Lung (tissue), 12 donors: Measurements from ENCODE around the gene HAT1. TPM values are rescaled to one million over a fixed set of nuclear protein-coding genes. Genes with fewer than 3 reads are reported as not detected.

Experiments used
- ATAC-seq: fragments of 200-7000 bp; cut with Tn5 transposase; one replicate; pipeline ENCODE4 v1.9.1; 2020; ENCODE audit warnings: moderate number of reproducible peaks; ENCODE audit not compliant: insufficient read depth, low FRiP score
- DNase-seq, 3 donors: peaks; one replicate each; pipeline ENCODE4 v3.0.0-alpha.2; 2013 to 2017
- H3K27ac ChIP-seq, 2 donors: one replicate each; pipeline ENCODE4 v1.5.1; 2013; ENCODE audit warnings: mild to moderate bottlenecking in 2 of 2, moderate library complexity in 2 of 2, control low read depth in 1 of 2, inconsistent platforms in 1 of 2, low read depth in 1 of 2, low read length in 1 of 2
- H3K27me3 ChIP-seq, 3 donors: one replicate each; pipeline ENCODE4 v1.5.1; 2013; ENCODE audit warnings: low read length in 2 of 3; ENCODE audit not compliant: control insufficient read depth in 3 of 3, insufficient read depth in 3 of 3
- H3K36me3 ChIP-seq, 4 donors: one replicate each; pipeline ENCODE4 v1.5.1; 2013; ENCODE audit warnings: low read length in 4 of 4, mild to moderate bottlenecking in 1 of 4, moderate library complexity in 1 of 4; ENCODE audit not compliant: control insufficient read depth in 4 of 4, insufficient read depth in 4 of 4
- H3K4me1 ChIP-seq, 5 donors: one replicate each; pipeline ENCODE4 v1.5.1; 2013; ENCODE audit warnings: low read length in 5 of 5, mild to moderate bottlenecking in 2 of 5, moderate library complexity in 1 of 5; ENCODE audit not compliant: control insufficient read depth in 5 of 5, insufficient read depth in 5 of 5
- H3K4me3 ChIP-seq: one replicate; pipeline ENCODE4 v1.5.1; 2013; ENCODE audit warnings: mild to moderate bottlenecking, control low read depth, moderate library complexity
- H3K9ac ChIP-seq, 2 donors: one replicate each; pipeline ENCODE4 v1.5.1; 2013; ENCODE audit warnings: low read length in 2 of 2, control low read depth in 1 of 2; ENCODE audit not compliant: insufficient read depth in 1 of 2
- H3K9me3 ChIP-seq, 4 donors: one replicate each; pipeline ENCODE4 v1.5.1; 2013; ENCODE audit warnings: low read length in 3 of 4, mild to moderate bottlenecking in 1 of 4, moderate library complexity in 1 of 4; ENCODE audit not compliant: control insufficient read depth in 4 of 4, insufficient read depth in 3 of 4
- WGBS, 2 donors: extraction: QIAGEN DNeasy Blood & Tissue Kit; methylation state at CpG; one replicate each; pipeline ENCODE4 v1.1.7; 2013; 5-methylcytosine and 5-hydroxymethylcytosine counted together
- polyA plus RNA-seq, 2 donors: library from polyadenylated mRNA; stranded (reverse); fragments of 200-250 nt; gene quantifications; one replicate each; pipeline ENCODE4 v1.2.1, GENCODE V29; 2013
- total RNA-seq, 2 donors: library from RNA; depleted of rRNA in 1 of 2; stranded (reverse); fragments of >200 nt in 1 of 2; gene quantifications; one replicate each; pipeline ENCODE4 v1.2.1, GENCODE V29; 2014 to 2021
- TF ChIP-seq, protein P1 (sequence below): IDR thresholded peaks from 2 replicates; pipeline ENCODE4 v1.5.1; 2012; ENCODE audit warnings: mild to moderate bottlenecking; ENCODE audit errors: control extremely low read depth, extremely low read depth
- donor health status: control.
- donor health status: control.
- donor health status: Bipolar disorder and iron deficiency.
- donor health status: healthy.
- donor health status: DM: yes; HTN: yes; CAD: no.

Gene HAT1
- total and polyA plus RNA-seq, 4 donors, result 16.1 to 48.4 (median 34.7) TPM

DNA sequence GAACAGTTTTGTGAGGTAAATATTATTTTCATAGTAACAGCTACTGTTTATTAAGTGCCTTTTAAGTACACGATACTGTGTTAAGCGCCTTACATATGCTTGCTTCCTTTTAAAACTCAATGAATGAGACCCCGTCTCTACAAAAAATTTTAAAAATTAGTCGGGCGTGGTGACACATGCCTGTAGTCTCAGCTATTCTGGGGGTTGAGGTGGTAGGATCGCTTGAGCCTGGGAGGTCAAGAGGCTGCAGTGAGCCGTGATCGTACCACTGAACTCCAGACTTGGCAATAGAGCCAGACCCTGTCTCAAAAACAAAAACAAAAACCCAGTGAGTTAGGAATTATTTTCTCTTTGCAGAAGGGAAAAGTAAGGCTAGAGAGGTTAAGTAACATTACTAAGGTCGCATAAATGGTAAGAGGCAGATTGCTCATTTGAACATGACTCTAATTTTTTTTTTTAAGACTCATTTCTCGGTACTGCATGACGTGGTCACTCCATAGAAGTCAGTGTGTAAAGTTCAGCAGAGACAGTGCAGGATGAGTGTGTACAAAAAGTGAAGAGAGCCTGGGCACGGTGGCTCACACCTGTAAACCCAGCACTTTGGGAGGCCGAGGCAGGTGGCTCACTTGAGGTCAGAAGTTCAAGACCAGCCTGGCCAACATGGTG is 78.6 kb downstream of the HAT1 start:
- Histone ChIP-seq H3K4me1 (peaks cover 0 to 15% (median 3%) of the 10 kb centered on the region in 5 donors), H3K27ac (no peak overlapping the region), H3K4me3 (no peak overlapping the region), H3K36me3 (no peaks in the 10 kb centered on the region), H3K27me3 (peaks cover 0 to 12% (median 4%) of the 10 kb centered on the region in 3 donors), H3K9ac (no peak overlapping the region), H3K9me3 (no peaks in the 10 kb centered on the region)
- 80 to 86% methylated on average over 13 of the region's 13 CpGs for WGBS, 2 donors
- DNase-seq (no peak), ATAC-seq (no peak)
- TF ChIP-seq, protein P1, sequence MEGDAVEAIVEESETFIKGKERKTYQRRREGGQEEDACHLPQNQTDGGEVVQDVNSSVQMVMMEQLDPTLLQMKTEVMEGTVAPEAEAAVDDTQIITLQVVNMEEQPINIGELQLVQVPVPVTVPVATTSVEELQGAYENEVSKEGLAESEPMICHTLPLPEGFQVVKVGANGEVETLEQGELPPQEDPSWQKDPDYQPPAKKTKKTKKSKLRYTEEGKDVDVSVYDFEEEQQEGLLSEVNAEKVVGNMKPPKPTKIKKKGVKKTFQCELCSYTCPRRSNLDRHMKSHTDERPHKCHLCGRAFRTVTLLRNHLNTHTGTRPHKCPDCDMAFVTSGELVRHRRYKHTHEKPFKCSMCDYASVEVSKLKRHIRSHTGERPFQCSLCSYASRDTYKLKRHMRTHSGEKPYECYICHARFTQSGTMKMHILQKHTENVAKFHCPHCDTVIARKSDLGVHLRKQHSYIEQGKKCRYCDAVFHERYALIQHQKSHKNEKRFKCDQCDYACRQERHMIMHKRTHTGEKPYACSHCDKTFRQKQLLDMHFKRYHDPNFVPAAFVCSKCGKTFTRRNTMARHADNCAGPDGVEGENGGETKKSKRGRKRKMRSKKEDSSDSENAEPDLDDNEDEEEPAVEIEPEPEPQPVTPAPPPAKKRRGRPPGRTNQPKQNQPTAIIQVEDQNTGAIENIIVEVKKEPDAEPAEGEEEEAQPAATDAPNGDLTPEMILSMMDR, result no peak

DNA sequence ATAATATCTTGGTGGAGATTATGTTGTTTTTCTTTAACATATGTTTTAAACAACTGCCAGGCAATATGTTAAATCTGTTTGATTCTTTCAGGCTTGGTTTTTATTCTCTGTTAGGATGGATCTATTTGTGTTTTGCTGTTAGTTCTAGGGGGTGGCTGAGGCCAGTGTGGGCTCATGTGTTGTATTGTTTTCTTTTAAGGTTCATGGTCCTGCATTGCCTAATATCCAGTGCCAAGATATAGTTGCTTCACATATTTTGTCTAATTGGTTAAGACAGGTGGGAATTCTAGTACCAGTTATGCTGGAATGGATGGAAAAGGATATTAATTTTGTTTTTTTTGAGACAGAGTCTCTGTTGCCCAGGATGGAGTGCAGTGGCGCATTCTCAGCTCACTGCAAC is 85.1 kb downstream of the HAT1 start:
- peaks cover 0 to 1% (median 0%) of the 10 kb centered on the region in 5 donors for H3K4me1 ChIP-seq
- ATAC-seq (no peak), DNase-seq (no peak)
- H3K4me3 ChIP-seq, result no peak overlapping the region
- WGBS, 2 donors, result 94 to 100% methylated on average over 1 of the region's 1 CpG
- H3K27ac ChIP-seq, result no peak overlapping the region
- no peaks in the 10 kb centered on the region for H3K36me3 ChIP-seq
- H3K9me3 ChIP-seq, result no peaks in the 10 kb centered on the region
- no peaks in the 10 kb centered on the region for H3K27me3 ChIP-seq
- TF ChIP-seq, protein P1, result no peak
- H3K9ac ChIP-seq, result no peak overlapping the region

DNA sequence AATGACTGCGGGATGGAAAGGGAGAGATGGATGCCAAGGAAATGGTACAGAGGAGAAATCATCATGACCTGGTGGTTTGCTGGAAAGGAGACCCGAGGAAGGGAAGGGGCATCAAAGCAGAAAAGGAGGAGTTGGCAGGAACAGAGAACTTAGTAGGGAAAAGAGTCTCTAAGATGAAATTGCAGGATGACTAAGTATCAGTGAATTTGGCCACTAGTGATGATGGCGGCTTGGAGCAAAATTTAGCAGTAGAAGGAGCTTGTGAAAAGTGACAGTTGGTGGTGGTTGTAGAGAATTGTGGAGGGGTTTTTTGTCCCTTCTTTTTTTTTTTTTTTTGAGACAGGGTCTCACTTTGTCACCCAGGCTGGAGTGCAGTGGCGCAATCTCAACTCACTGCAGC is 87.6 kb downstream of the HAT1 start:
- TF ChIP-seq, protein P1, result no peak
- no peak for ATAC-seq
- H3K36me3 ChIP-seq, result no peaks in the 10 kb centered on the region
- no peak overlapping the region for H3K9ac ChIP-seq
- no peak overlapping the region for H3K4me3 ChIP-seq
- no peaks in the 10 kb centered on the region for H3K27me3 ChIP-seq
- H3K27ac ChIP-seq, result no peak overlapping the region
- no peak for DNase-seq
- H3K9me3 ChIP-seq, result no peaks in the 10 kb centered on the region
- peaks cover 0 to 1% (median 0%) of the 10 kb centered on the region in 5 donors for H3K4me1 ChIP-seq
- WGBS, 2 donors, result 90 to 95% methylated on average over 4 of the region's 4 CpGs
